Measurements from ENCODE around the gene ACKR2. TPM values are rescaled to one million over a fixed set of nuclear protein-coding genes. Genes with fewer than 3 reads are reported as not detected.
A peak's percentile ranks its signal among the peaks of the same experiment; 100 is the strongest.

ACKR2 gene
- total and polyA plus RNA-seq, 2 experiments from 2014 or later: 0.11 to 0.23 TPM

DNA sequence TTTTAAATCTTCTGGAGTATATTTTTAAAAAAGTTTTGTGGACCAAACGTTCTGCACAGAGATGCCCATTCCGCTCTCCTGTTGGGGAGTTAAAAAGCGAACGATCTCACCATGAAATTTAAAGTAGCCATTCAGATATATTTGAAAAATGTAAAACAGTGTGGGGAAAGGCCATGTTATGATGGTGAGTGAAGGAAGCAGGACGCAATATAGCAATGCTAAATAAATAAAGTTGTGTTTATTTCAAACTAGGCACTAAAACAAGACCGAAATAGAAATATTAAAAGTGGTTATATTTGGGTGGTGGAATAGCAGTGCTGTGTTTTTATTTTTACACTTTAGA lies 35.9 kb upstream of the ACKR2 start:
- Histone ChIP-seq H3K4me3 (peak overlapping the region; percentile 87), H3K4me1 (ENCODE audit: insufficient read depth) (peaks cover 10% of the 10 kb centered on the region; the same call in 1 of the 2 replicates), H3K79me2 (ENCODE audit: insufficient read depth) (no peaks in the 10 kb centered on the region), H3K9me2 (ENCODE audit: insufficient read depth) (no peaks in the 10 kb centered on the region), H3K4me2 (ENCODE audit: unreplicated experiment) (peak overlapping the region; percentile 91), H3K27ac (peak overlapping the region; percentile 24), H2AFZ (peak overlapping the region; percentile 93), H4K20me1 (ENCODE audit: insufficient read depth) (no peaks in the 10 kb centered on the region), H3K9me3 (ENCODE audit: low read depth) (no peaks in the 10 kb centered on the region), H3K27me3 (replicated peaks; ENCODE audit: insufficient read depth) (no peaks in the 10 kb centered on the region), H3K9ac (peak overlapping the region; percentile 79), H3K36me3 (ENCODE audit: low read depth) (no peaks in the 10 kb centered on the region), H3F3A (ENCODE audit: insufficient read depth) (peaks cover 3% of the 10 kb centered on the region; the same call in 1 of the 2 replicates)
- WGBS, 2 experiments (ENCODE audit: low coverage in 1 of 2, low lambda C conversion rate in 2 of 2, missing lambda C conversion rate in 2 of 2): 14% methylated on average over 6 of the region's 6 CpGs
- no peak for DNase-seq
- TF ChIP-seq EZH2phosphoT487 (IDR thresholded peaks at IDR 0.05; ENCODE audit: insufficient read depth, low read depth) (no peak), EZH2 (IDR thresholded peaks at IDR 0.05; ENCODE audit: insufficient read depth, poor library complexity, severe bottlenecking) (no peak)
- in situ Hi-C loops (cut with MboI): no loop called here

DNA sequence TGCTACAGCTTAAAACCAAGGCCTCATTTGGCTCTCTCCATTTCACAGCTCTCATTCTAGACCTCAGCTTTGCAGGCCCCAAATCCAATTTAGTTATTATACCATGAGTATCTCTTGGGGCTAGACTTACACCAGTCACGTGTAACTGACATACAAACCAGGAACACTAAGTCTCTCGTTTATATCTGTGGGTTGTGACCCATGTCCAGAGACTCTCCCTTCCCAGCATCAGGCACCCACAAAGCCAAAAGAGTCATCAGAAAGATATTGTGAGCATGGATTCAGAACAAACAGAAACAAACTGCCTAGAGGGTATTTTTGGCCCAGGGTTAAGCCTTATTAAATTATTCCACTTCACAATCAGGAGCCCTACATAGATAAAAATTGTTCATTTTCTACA lies 30.6 kb upstream of the ACKR2 start:
- Histone ChIP-seq H3K4me1 (ENCODE audit: insufficient read depth) (peaks cover 15% of the 10 kb centered on the region), H3F3A (ENCODE audit: insufficient read depth) (peaks cover 34% of the 10 kb centered on the region), H3K9ac (peak overlapping the region; percentile 39; the same call in 1 of the 2 replicates), H3K79me2 (ENCODE audit: insufficient read depth) (no peaks in the 10 kb centered on the region), H3K9me2 (ENCODE audit: insufficient read depth) (no peaks in the 10 kb centered on the region), H3K27me3 (replicated peaks; ENCODE audit: insufficient read depth) (no peaks in the 10 kb centered on the region), H3K9me3 (ENCODE audit: low read depth) (no peaks in the 10 kb centered on the region), H3K4me3 (no peak overlapping the region), H3K36me3 (ENCODE audit: low read depth) (peaks cover 9% of the 10 kb centered on the region), H3K27ac (peak overlapping the region; percentile 63), H2AFZ (no peak overlapping the region), H3K4me2 (ENCODE audit: unreplicated experiment) (peak overlapping the region; percentile 30), H4K20me1 (ENCODE audit: insufficient read depth) (no peaks in the 10 kb centered on the region)
- WGBS, 2 experiments (ENCODE audit: low coverage in 1 of 2, low lambda C conversion rate in 2 of 2, missing lambda C conversion rate in 2 of 2): 31 to 38% methylated on average over 2 of the region's 2 CpGs
- in situ Hi-C loops (cut with MboI): no loop called here
- TF ChIP-seq EZH2 (IDR thresholded peaks at IDR 0.05; ENCODE audit: insufficient read depth, poor library complexity, severe bottlenecking) (no peak), EZH2phosphoT487 (IDR thresholded peaks at IDR 0.05; ENCODE audit: insufficient read depth, low read depth) (no peak)
- peak; percentile 62 for DNase-seq

DNA sequence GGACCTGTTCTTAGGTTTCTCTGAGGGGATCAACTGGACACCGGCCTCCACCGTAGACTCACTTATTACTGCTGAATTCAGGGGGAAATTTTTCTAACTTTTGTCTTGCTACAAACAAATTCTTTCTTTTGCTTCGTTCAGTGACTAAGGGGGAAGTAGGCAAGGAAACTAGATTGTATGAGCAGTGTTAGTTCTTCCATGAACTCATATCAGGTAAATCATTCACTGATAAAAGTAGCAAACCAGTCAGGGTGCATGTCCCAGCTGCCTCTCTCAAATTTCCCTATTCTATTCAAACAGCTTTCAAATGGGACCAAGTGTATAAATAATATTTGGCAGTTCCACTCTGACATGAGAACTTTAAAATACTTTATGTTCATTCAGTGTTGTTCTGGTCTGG lies 28.8 kb upstream of the ACKR2 start:
- 79 to 83% methylated on average over 3 of the region's 3 CpGs for WGBS, 2 experiments (ENCODE audit: low coverage in 1 of 2, low lambda C conversion rate in 2 of 2, missing lambda C conversion rate in 2 of 2)
- in situ Hi-C loops (cut with MboI): no loop called here
- Histone ChIP-seq H3K79me2 (ENCODE audit: insufficient read depth) (no peaks in the 10 kb centered on the region), H3K36me3 (ENCODE audit: low read depth) (peaks cover 10% of the 10 kb centered on the region), H3K4me1 (ENCODE audit: insufficient read depth) (peaks cover 12% of the 10 kb centered on the region), H2AFZ (no peak overlapping the region), H3K27ac (no peak overlapping the region), H3K4me3 (no peak overlapping the region), H4K20me1 (ENCODE audit: insufficient read depth) (no peaks in the 10 kb centered on the region), H3K27me3 (replicated peaks; ENCODE audit: insufficient read depth) (no peaks in the 10 kb centered on the region), H3F3A (ENCODE audit: insufficient read depth) (peaks cover 34% of the 10 kb centered on the region), H3K9me2 (ENCODE audit: insufficient read depth) (no peaks in the 10 kb centered on the region), H3K4me2 (ENCODE audit: unreplicated experiment) (no peak overlapping the region), H3K9ac (no peak overlapping the region), H3K9me3 (ENCODE audit: low read depth) (no peaks in the 10 kb centered on the region)
- TF ChIP-seq EZH2phosphoT487 (IDR thresholded peaks at IDR 0.05; ENCODE audit: insufficient read depth, low read depth) (no peak), EZH2 (IDR thresholded peaks at IDR 0.05; ENCODE audit: insufficient read depth, poor library complexity, severe bottlenecking) (no peak)
- DNase-seq: no peak

DNA sequence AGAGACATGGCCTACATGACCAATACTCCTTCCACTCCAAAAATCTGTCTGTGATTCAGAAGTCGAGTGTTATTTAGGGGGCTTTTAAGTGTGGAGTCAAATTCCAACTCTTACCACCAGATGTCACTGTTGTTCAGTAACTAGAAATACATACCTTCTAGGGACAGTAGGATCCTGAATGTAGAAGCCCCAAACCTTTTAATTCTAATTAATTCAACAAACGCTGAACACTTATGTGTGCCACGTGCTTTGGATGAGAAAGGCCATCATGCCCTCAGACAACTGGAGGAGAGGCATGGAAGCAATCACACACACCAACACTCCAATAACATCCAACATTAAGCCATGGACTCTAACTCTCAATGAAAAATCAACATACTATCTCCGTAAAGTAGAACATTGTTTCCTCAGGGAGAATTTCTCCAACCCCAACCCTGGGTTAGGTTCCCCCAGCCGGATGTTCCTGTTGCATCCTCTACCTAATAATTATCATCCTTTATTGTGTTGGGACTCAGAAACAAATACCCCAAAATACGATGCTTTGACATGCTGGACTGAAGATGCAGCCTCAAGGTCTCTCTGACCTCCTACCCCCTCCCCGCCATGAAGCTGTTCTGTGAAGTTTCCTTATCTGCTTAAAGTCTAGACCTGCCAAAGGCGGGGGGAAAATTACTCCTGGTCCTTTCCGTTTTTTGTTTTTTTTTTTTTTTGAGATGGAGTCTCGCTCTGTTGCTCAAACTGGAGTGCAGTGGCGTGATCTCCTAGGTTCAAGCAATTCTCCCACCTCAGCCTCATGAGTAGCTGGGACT lies 28.1 kb upstream of the ACKR2 start:
- Histone ChIP-seq H3K9me2 (ENCODE audit: insufficient read depth) (no peaks in the 10 kb centered on the region), H3K9me3 (ENCODE audit: low read depth) (no peaks in the 10 kb centered on the region), H2AFZ (no peak overlapping the region), H3K27ac (no peak overlapping the region), H3K36me3 (ENCODE audit: low read depth) (peaks cover 16% of the 10 kb centered on the region), H3F3A (ENCODE audit: insufficient read depth) (peaks cover 34% of the 10 kb centered on the region), H3K79me2 (ENCODE audit: insufficient read depth) (no peaks in the 10 kb centered on the region), H3K4me2 (ENCODE audit: unreplicated experiment) (no peak overlapping the region), H3K27me3 (replicated peaks; ENCODE audit: insufficient read depth) (no peaks in the 10 kb centered on the region), H4K20me1 (ENCODE audit: insufficient read depth) (no peaks in the 10 kb centered on the region), H3K9ac (no peak overlapping the region), H3K4me1 (ENCODE audit: insufficient read depth) (peaks cover 12% of the 10 kb centered on the region), H3K4me3 (no peak overlapping the region)
- in situ Hi-C loops (cut with MboI): no loop called here
- WGBS, 2 experiments (ENCODE audit: low coverage in 1 of 2, low lambda C conversion rate in 2 of 2, missing lambda C conversion rate in 2 of 2): 52 to 55% methylated on average over 11 of the region's 11 CpGs
- no peak for TF ChIP-seq EZH2 (IDR thresholded peaks at IDR 0.05; ENCODE audit: insufficient read depth, poor library complexity, severe bottlenecking)
- no peak for TF ChIP-seq EZH2phosphoT487 (IDR thresholded peaks at IDR 0.05; ENCODE audit: insufficient read depth, low read depth)
- peak; percentile 80 for DNase-seq
